HG02642 (cell line): ENCODE measurements around the gene CACNA1D.

Source experiments
- ATAC-seq: cut with Tn5 transposase; IDR thresholded peaks from one replicate; pipeline ENCODE4 v1.9.1; 2021; ENCODE audit warnings: mild to moderate bottlenecking; ENCODE audit not compliant: unreplicated experiment, poor library complexity

CACNA1D gene

GRCh38 chr3:53493595-53493962 lies 832 bp upstream of the CACNA1D start:
- ATAC-seq: no peak

- no peak for ATAC-seq
Measured at GRCh38 chr3:53495146-53495519, 722 bp downstream of the CACNA1D start.

- no peak for ATAC-seq
Measured at GRCh38 chr3:53495520-53496391, 1.3 kb downstream of the CACNA1D start.

GRCh38 chr3:53496392-53496670 lies 1.9 kb downstream of the CACNA1D start:
- no peak for ATAC-seq

GRCh38 chr3:53496984-53497383 lies 2.6 kb downstream of the CACNA1D start:
- no peak for ATAC-seq

- no peak for ATAC-seq
Measured at GRCh38 chr3:53498806-53499641, 4.6 kb downstream of the CACNA1D start.

- no peak for ATAC-seq
Measured at GRCh38 chr3:53500165-53500777, 5.9 kb downstream of the CACNA1D start.

GRCh38 chr3:53501178-53501577 lies 6.8 kb downstream of the CACNA1D start:
- no peak for ATAC-seq

GRCh38 chr3:53502737-53503136 lies 8.3 kb downstream of the CACNA1D start:
- ATAC-seq: no peak

- no peak for ATAC-seq
Measured at GRCh38 chr3:53503195-53503594, 8.8 kb downstream of the CACNA1D start.

GRCh38 chr3:53506110-53506762 lies 11.8 kb downstream of the CACNA1D start:
- no peak for ATAC-seq

GRCh38 chr3:53506763-53507145 lies 12.3 kb downstream of the CACNA1D start:
- ATAC-seq: no peak

GRCh38 chr3:53509494-53509893 lies 15.1 kb downstream of the CACNA1D start:
- no peak for ATAC-seq

GRCh38 chr3:53510508-53510907 lies 16.1 kb downstream of the CACNA1D start:
- ATAC-seq: no peak

- ATAC-seq: no peak
Measured at GRCh38 chr3:53511246-53511645, 16.8 kb downstream of the CACNA1D start.

- no peak for ATAC-seq
Measured at GRCh38 chr3:53513556-53514190, 19.3 kb downstream of the CACNA1D start.

- no peak for ATAC-seq
Measured at GRCh38 chr3:53516339-53516738, 21.9 kb downstream of the CACNA1D start.

- ATAC-seq: no peak
Measured at GRCh38 chr3:53518495-53518981, 24.1 kb downstream of the CACNA1D start.

GRCh38 chr3:53519065-53519709 lies 24.8 kb downstream of the CACNA1D start:
- ATAC-seq: no peak

GRCh38 chr3:53523346-53523745 lies 28.9 kb downstream of the CACNA1D start:
- ATAC-seq: no peak
